Pericardium fibroblast (primary cell): Measurements from ENCODE around the gene GSAP. TPM values are rescaled to one million over a fixed set of nuclear protein-coding genes. Genes with fewer than 3 reads are reported as not detected.

Experiments
- total RNA-seq: library from RNA; depleted of rRNA; stranded (reverse); fragments of >200 nt; gene quantifications from 2 replicates; pipeline ENCODE4 v1.2.3, GENCODE V29; 2015

Gene GSAP
- total RNA-seq: 0.09 and 0.47 TPM in 2 replicates

DNA sequence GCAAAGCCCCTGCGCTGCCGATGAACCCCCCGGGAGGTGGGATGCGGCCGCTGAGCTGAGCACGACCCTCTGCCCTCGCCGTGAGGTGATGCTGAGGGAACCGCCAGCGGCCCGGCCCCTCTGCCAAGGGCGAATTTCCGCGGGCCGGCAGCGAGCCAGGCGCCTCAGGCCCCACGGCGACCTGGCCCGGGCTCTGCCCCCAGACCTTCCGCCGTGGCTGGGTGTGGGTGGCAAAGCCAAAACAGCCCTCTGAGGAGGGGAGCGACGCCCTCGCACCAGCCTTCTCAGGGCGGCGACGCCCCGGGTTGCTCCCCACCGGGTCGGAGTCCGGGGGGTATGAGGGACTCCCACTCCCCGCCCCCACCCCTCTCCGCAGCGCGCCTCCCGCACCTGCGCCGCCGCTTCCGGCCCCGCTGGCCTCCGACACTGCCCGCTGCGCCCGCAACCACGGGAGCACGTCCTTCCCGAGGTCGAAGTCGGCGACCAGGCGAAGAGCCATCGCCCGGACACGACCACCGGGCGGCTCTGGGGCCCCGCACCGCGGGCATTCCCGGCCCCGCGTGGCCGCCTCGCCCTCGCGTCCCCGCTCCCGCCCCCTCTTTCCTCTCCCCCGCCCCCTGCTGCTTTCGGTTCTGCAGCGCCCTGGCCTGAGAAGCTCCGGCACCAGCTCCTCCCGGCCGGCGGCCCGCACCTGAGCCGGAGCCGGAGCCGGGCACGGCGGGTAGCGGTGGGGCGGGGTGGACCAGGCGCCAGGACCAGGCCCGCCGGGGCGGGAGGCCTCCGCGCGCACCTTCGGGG, at the start of gene GSAP:
GSAP (minus strand) TSS at position 527 of the 798 bp plus-strand sequence; CDS start at position 499, 28 bp downstream.

Other genes starting within 250 kb of the GSAP start
- gene FGL2, start 216.5 kb downstream of the GSAP start, total RNA-seq: 1.4 and 2.3 TPM in 2 replicates
- 17.7 and 25.7 TPM in 2 replicates for gene PTPN12, start 120.9 kb upstream of the GSAP start, total RNA-seq